ENCODE results near the gene RHOD.

GRCh38 chr11:67098799-67099429, 42.3 kb downstream of the RHOD start:
- no peak for TF ChIP-seq CTCF (IDR thresholded peaks at IDR 0.05)
- no peak for TF ChIP-seq POLR2A (IDR thresholded peaks at IDR 0.05)
